ES-I3 (cell line): Measurements from ENCODE around the gene SPRR1A.

ENCODE experiments used
- H3K36me3 ChIP-seq: 2 replicates; pipeline ENCODE4 v1.6.1; 2013; ENCODE audit warnings: mild to moderate bottlenecking, low read length, control low read depth, moderate library complexity; ENCODE audit not compliant: insufficient read depth
- H3K4me1 ChIP-seq: 2 replicates; pipeline ENCODE4 v1.6.1; 2013; ENCODE audit warnings: mild to moderate bottlenecking, control low read depth, low read length; ENCODE audit not compliant: insufficient read depth
- H3K9ac ChIP-seq: 2 replicates; pipeline ENCODE4 v1.6.1; 2013; ENCODE audit warnings: low read depth, mild to moderate bottlenecking, low read length, moderate library complexity
- H3K9me3 ChIP-seq: 2 replicates; pipeline ENCODE4 v1.6.1; 2013; ENCODE audit warnings: mild to moderate bottlenecking, low read length, moderate library complexity; ENCODE audit not compliant: control insufficient read depth, insufficient read depth

Gene SPRR1A

DNA sequence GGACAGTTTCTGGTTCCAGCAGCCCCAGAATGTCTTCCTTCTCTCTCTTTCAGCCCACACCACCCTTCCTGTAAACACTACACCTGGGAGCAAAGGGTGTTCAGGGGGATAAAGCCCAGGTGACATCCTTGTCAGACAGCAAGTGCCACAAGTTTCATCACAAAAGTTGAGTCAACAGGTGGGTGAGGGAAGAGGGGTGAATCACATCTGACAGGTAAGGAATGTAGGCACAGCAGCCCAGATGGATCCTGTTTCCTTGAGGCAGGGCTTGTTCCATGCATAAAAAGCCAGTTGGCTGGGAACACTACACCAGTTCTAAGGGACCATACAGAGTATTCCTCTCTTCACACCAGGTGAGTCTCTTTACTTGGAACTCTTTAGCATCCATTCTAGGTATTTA, 47.0 kb downstream of the SPRR1A start, which contains the start of gene SPRR1B:
Gene SPRR1B, plus strand, starts transcription at position 309 of the 400 bp plus-strand sequence. CDS start 1,143 bp downstream, outside the sequence.
- no peaks in the 10 kb centered on the region for H3K36me3 ChIP-seq
- no peaks in the 10 kb centered on the region; the same call in 1 of the 2 replicates for H3K4me1 ChIP-seq
- no peaks in the 10 kb centered on the region for H3K9me3 ChIP-seq

GRCh38 chr1:153032073-153032472, 48.2 kb downstream of the SPRR1A start:
- no peak overlapping the region for H3K9ac ChIP-seq
- H3K4me1 ChIP-seq: no peaks in the 10 kb centered on the region; the same call in 1 of the 2 replicates
- no peaks in the 10 kb centered on the region for H3K36me3 ChIP-seq
- no peaks in the 10 kb centered on the region for H3K9me3 ChIP-seq

More for the DNA sequence above, 47.0 kb downstream of the SPRR1A start, which contains the start of gene SPRR1B:
- no peak within 1 kb of the TSS for H3K9ac ChIP-seq

DNA sequence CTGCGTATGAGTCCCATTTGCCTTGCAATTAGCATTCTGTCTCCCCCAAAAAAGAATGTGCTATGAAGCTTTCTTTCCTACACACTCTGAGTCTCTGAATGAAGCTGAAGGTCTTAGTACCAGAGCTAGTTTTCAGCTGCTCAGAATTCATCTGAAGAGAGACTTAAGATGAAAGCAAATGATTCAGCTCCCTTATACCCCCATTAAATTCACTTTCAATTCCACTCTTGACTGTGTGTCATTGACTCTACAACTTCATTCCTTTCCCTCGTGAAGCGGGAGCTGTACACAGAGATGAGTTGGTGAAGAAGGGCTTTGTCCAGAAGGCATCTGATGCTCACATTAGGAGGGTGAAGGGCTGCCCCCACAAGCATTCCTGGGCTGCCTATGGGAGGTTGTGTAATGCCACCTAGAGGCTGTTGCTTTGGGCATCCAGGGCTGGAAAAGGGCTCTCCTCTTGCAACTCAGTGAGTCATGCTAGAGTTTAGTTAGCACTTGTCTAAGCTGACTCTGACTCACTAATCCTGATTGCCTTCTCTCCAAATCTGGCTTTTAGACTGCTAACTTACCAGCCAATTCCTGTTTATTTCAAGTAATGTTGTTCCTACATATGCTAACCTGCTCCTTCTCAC, 48.9 kb downstream of the SPRR1A start:
- H3K9me3 ChIP-seq: no peaks in the 10 kb centered on the region
- no peaks in the 10 kb centered on the region for H3K4me1 ChIP-seq
- no peaks in the 10 kb centered on the region for H3K36me3 ChIP-seq
- no peak overlapping the region for H3K9ac ChIP-seq

DNA sequence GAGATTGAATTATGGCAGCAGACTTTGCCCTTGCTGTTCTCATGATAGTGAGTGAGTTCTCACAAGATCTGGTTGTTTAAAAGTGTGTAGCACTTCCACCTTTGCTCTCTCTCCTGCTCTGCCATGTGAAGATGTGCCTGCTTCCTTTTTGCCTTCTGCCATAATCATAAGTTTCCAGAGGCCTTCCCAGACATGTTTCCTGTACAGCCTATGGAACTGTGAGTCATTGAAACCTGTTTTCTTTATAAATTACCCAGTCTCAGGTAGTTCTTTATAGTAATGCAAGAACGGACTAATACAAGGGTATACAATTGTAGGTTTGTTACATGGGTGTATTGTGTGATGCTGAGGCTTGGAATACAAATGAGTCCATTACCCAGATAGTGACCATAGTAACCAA, 51.3 kb downstream of the SPRR1A start:
- Histone ChIP-seq H3K9ac (no peak overlapping the region), H3K9me3 (no peaks in the 10 kb centered on the region), H3K36me3 (no peaks in the 10 kb centered on the region), H3K4me1 (no peaks in the 10 kb centered on the region)
